IMR-90 (cell line): ENCODE data around the gene SNIP1. TPM values are rescaled to one million over a fixed set of nuclear protein-coding genes. Genes with fewer than 3 reads are reported as not detected.

Experiments used
- ATAC-seq: fragments of 200-7000 bp; cut with Tn5 transposase; 2 replicates; pipeline ENCODE4 v1.9.1; 2020; ENCODE audit warnings: low read depth, mild to moderate bottlenecking, moderate library complexity
- BruUV-seq: library from RNA; stranded (reverse); fragments of 400-500 nt; replicated peaks from 2 replicates; lab custom pipeline; 2021; lab: Mats Ljungman, UMichigan
- CTCF ChIA-PET: fragments of 300-600 bp; formaldehyde crosslinking; extraction: SDS; loops from one replicate; lab custom pipeline; 2021; ENCODE audit warnings: antibody characterized with exemption; lab: Yijun Ruan, JAX
- POLR2A ChIA-PET: fragments of 300-600 bp; sonication (Branson Sonifier 250); formaldehyde crosslinking; loops from one replicate; lab custom pipeline; 2022; ENCODE audit warnings: antibody characterized with exemption; ENCODE audit not compliant: unreplicated experiment; lab: Charles Lee
- DNase-seq: peaks from one replicate; pipeline ENCODE4 v3.0.0; 2013
- H2AFZ ChIP-seq: replicated peaks from 2 replicates; pipeline ENCODE3; 2013; ENCODE audit warnings: low read length, mild to moderate bottlenecking; ENCODE audit not compliant: poor library complexity
- H2AK5ac ChIP-seq: 2 replicates; pipeline ENCODE4 v1.6.1; 2013; ENCODE audit warnings: low read depth, low read length, inconsistent platforms
- H2AK9ac ChIP-seq: replicated peaks from 2 replicates; pipeline ENCODE3; 2013; ENCODE audit warnings: mild to moderate bottlenecking, low read depth, low read length, moderate library complexity; ENCODE audit not compliant: poor library complexity
- H2BK120ac ChIP-seq: 2 replicates; pipeline ENCODE4 v1.6.1; 2013; ENCODE audit warnings: low read depth, low read length, inconsistent platforms
- H2BK15ac ChIP-seq: 3 replicates; pipeline ENCODE4 v1.6.1; 2013; ENCODE audit warnings: low read depth, low read length, inconsistent platforms
- H2BK20ac ChIP-seq: 2 replicates; pipeline ENCODE4 v1.6.1; 2013; ENCODE audit warnings: low read depth, mild to moderate bottlenecking, inconsistent platforms, low read length, moderate library complexity
- H2BK5ac ChIP-seq: 2 replicates; pipeline ENCODE4 v1.6.1; 2013; ENCODE audit warnings: mild to moderate bottlenecking, low read depth, low read length, inconsistent platforms; ENCODE audit not compliant: poor library complexity, severe bottlenecking
- H3K14ac ChIP-seq: replicated peaks from 2 replicates; pipeline ENCODE4 v1.6.1; 2013; ENCODE audit warnings: low read depth, low read length, inconsistent platforms
- H3K18ac ChIP-seq: 2 replicates; pipeline ENCODE4 v1.6.1; 2013; ENCODE audit warnings: low read depth, low read length, control low read depth
- H3K23ac ChIP-seq: 2 replicates; pipeline ENCODE4 v1.6.1; 2013; ENCODE audit warnings: low read depth, low read length, inconsistent platforms
- H3K27ac ChIP-seq: 2 replicates; pipeline ENCODE4 v1.5.1; 2013; ENCODE audit warnings: mild to moderate bottlenecking, control low read depth, low read length; ENCODE audit not compliant: insufficient read depth
- H3K27me3 ChIP-seq: 2 replicates; pipeline ENCODE4 v1.6.1; 2013; ENCODE audit warnings: low read length; ENCODE audit not compliant: control insufficient read depth, insufficient read depth
- H3K36me3 ChIP-seq: 2 replicates; pipeline ENCODE4 v1.6.1; 2013; ENCODE audit warnings: low read length, mixed read lengths; ENCODE audit not compliant: control insufficient read depth, insufficient read depth
- H3K4ac ChIP-seq: 2 replicates; pipeline ENCODE4 v1.6.1; 2013; ENCODE audit warnings: low read depth, low read length, inconsistent platforms
- H3K4me1 ChIP-seq: 2 replicates; pipeline ENCODE4 v1.6.1; 2013; ENCODE audit warnings: low read length, mixed read lengths; ENCODE audit not compliant: control insufficient read depth, insufficient read depth
- H3K4me2 ChIP-seq: 2 replicates; pipeline ENCODE4 v1.6.1; 2013; ENCODE audit warnings: low read depth, mild to moderate bottlenecking, control low read depth, low read length, moderate library complexity
- H3K4me3 ChIP-seq: 2 replicates; pipeline ENCODE4 v1.5.1; 2013; ENCODE audit warnings: low read depth, mild to moderate bottlenecking, control low read depth, low read length, moderate library complexity; ENCODE audit not compliant: insufficient read depth
- H3K56ac ChIP-seq: 2 replicates; pipeline ENCODE4 v1.6.1; 2013; ENCODE audit warnings: low read length, inconsistent platforms; ENCODE audit not compliant: insufficient read depth; ENCODE audit errors: extremely low read depth
- H3K79me1 ChIP-seq, 2 experiments: 2 replicates each; pipeline ENCODE4 v1.6.1; 2013; ENCODE audit warnings: low read length in 2 of 2, inconsistent platforms in 1 of 2, low read depth in 1 of 2
- H3K9ac ChIP-seq: 2 replicates; pipeline ENCODE4 v1.6.1; 2013; ENCODE audit warnings: low read depth, low read length, control low read depth
- H3K9me1 ChIP-seq: 2 replicates; pipeline ENCODE4 v1.6.1; 2013; ENCODE audit warnings: low read length, inconsistent platforms; ENCODE audit not compliant: insufficient read depth
- H3K9me3 ChIP-seq: 2 replicates; pipeline ENCODE4 v1.6.1; 2013; ENCODE audit warnings: low read length; ENCODE audit not compliant: control insufficient read depth, insufficient read depth
- H4K20me1 ChIP-seq: 2 replicates; pipeline ENCODE4 v1.6.1; 2013; ENCODE audit warnings: low read length, inconsistent platforms; ENCODE audit not compliant: insufficient read depth
- H4K5ac ChIP-seq: 2 replicates; pipeline ENCODE4 v1.6.1; 2013; ENCODE audit warnings: mild to moderate bottlenecking, low read depth, low read length, control low read depth
- H4K8ac ChIP-seq, 2 experiments: 2 replicates each; pipeline ENCODE4 v1.6.1; 2013; ENCODE audit warnings: low read depth in 2 of 2, low read length in 2 of 2, control low read depth in 1 of 2, inconsistent platforms in 1 of 2
- H4K91ac ChIP-seq: 2 replicates; pipeline ENCODE4 v1.6.1; 2013; ENCODE audit warnings: low read depth, low read length, inconsistent platforms; ENCODE audit not compliant: insufficient read depth
- BHLHE40 ChIP-seq: fragments of 150-350 bp; IDR thresholded peaks from 2 replicates; pipeline ENCODE4 v1.6.1; 2016; ENCODE audit warnings: mild to moderate bottlenecking, low read depth, low read length
- CEBPB ChIP-seq: IDR thresholded peaks from 2 replicates; pipeline ENCODE4 v1.6.1; 2012; ENCODE audit warnings: low read depth, low read length, improper control_type of control experiment
- CHD1 ChIP-seq: IDR thresholded peaks from 2 replicates; pipeline ENCODE4 v1.6.1; 2012; ENCODE audit warnings: low read depth, low read length, improper control_type of control experiment
- CTCF ChIP-seq: conservative IDR thresholded peaks from 2 replicates; pipeline ENCODE4 v1.5.1; 2012; ENCODE audit warnings: mild to moderate bottlenecking, low read depth, low read length, improper control_type of control experiment
- ELK1 ChIP-seq: fragments of 150-350 bp; IDR thresholded peaks from 2 replicates; pipeline ENCODE4 v1.6.1; 2016; ENCODE audit warnings: low read depth, mild to moderate bottlenecking, low read length, moderate library complexity, borderline replicate concordance
- MAFK ChIP-seq: IDR thresholded peaks from 2 replicates; pipeline ENCODE4 v1.6.1; 2012; ENCODE audit warnings: low read depth, low read length, improper control_type of control experiment
- MAZ ChIP-seq: IDR thresholded peaks from 2 replicates; pipeline ENCODE4 v1.6.1; 2012; ENCODE audit warnings: low read depth, mild to moderate bottlenecking, low read length, improper control_type of control experiment, moderate library complexity, borderline replicate concordance
- MXI1 ChIP-seq: IDR thresholded peaks from 2 replicates; pipeline ENCODE4 v1.6.1; 2012; ENCODE audit warnings: low read depth, mild to moderate bottlenecking, low read length, moderate library complexity, borderline replicate concordance
- NFE2L2 ChIP-seq: fragments of 150-350 bp; IDR thresholded peaks from 2 replicates; pipeline ENCODE4 v1.6.1; 2016; ENCODE audit warnings: low read depth, mild to moderate bottlenecking, low read length
- POLR2A ChIP-seq: IDR thresholded peaks from 2 replicates; pipeline ENCODE4 v1.6.1; 2012; ENCODE audit warnings: mild to moderate bottlenecking, low read depth, low read length
- RAD21 ChIP-seq: IDR thresholded peaks from 2 replicates; pipeline ENCODE4 v1.6.1; 2012; ENCODE audit warnings: low read length, improper control_type of control experiment
- RCOR1 ChIP-seq: IDR thresholded peaks from 2 replicates; pipeline ENCODE4 v1.6.1; 2012; ENCODE audit warnings: mild to moderate bottlenecking, low read length, improper control_type of control experiment; ENCODE audit not compliant: insufficient replicate concordance
- RFX5 ChIP-seq: IDR thresholded peaks from 2 replicates; pipeline ENCODE4 v1.8.0; 2012; ENCODE audit warnings: low read depth, mild to moderate bottlenecking, low read length, moderate library complexity
- SMC3 ChIP-seq: fragments of 150-350 bp; IDR thresholded peaks from 2 replicates; pipeline ENCODE4 v1.6.1; 2016; ENCODE audit warnings: low read depth, mild to moderate bottlenecking, antibody characterized with exemption, low read length, moderate library complexity
- USF2 ChIP-seq: fragments of 150-350 bp; IDR thresholded peaks from 2 replicates; pipeline ENCODE4 v1.6.1; 2017; ENCODE audit warnings: mild to moderate bottlenecking, antibody characterized with exemption, low read length, low read depth
- WGBS, 2 experiments: methylation state at CpG; one replicate each; pipeline versions ENCODE4 v1.1.5 to v1.1.7; 2013; ENCODE audit warnings: missing lambda C conversion rate in 2 of 2; ENCODE audit not compliant: insufficient read length in 1 of 2; ENCODE audit errors: extremely low coverage in 2 of 2; 5-methylcytosine and 5-hydroxymethylcytosine counted together
- dilution Hi-C: fragments of 300-500 bp; cut with HindIII; formaldehyde crosslinking; loops from one replicate; pipeline ENCODE4 v1.14.3; 2018; ENCODE audit warnings: low sequenced_read_pairs; ENCODE audit not compliant: unreplicated experiment
- in situ Hi-C: fragments of 300-500 bp; cut with MboI; formaldehyde crosslinking; loops from 3 replicates; pipeline ENCODE4 v1.14.3; 2019; ENCODE audit warnings: low sequenced_read_pairs, inconsistent platforms, mixed read lengths
- intact Hi-C: fragments of 100-400 bp; cut with micrococcal nuclease; formaldehyde crosslinking; loops from 2 replicates; pipeline ENCODE4 v1.10.0; 2022
- polyA plus RNA-seq, 3 experiments: library from polyadenylated mRNA; depleted of rRNA; stranded (reverse); fragments of >200 nt; gene quantifications; 2 replicates each; pipeline ENCODE4 v1.2.3, GENCODE V29; 2012; ENCODE audit warnings: low replicate concordance in 1 of 3
- total RNA-seq: library from RNA; depleted of rRNA; stranded (reverse); fragments of >200 nt; gene quantifications from 2 replicates; pipeline ENCODE4 v1.2.3, GENCODE V29; 2012

SNIP1 gene
- total and polyA plus RNA-seq, 2 of the 4 experiments (the other 2 are of a cell fraction), result 6.8 to 11.3 TPM

- no peak overlapping the region for H3K18ac ChIP-seq
- in situ Hi-C loops, result loop anchor here (25.0 kb wide), 1 partner anchor 423 kb away; the partner anchor contains the start of genes FHL3 and UTP11
- H4K20me1 ChIP-seq, result peaks cover 7% of the 10 kb centered on the region; the same call in 1 of the 2 replicates
- DNase-seq (no peak), ATAC-seq (no peak)
- no peak overlapping the region for H2AK9ac ChIP-seq
- dilution Hi-C loops, result no loop called here
- H3K9ac ChIP-seq, result no peak overlapping the region
- H3K9me3 ChIP-seq, result no peaks in the 10 kb centered on the region
- no peaks in the 10 kb centered on the region for H3K9me1 ChIP-seq
- H3K27me3 ChIP-seq, result no peaks in the 10 kb centered on the region
- no peak overlapping the region for H4K5ac ChIP-seq
- no peak overlapping the region for H3K56ac ChIP-seq
- no peak overlapping the region for H3K4me3 ChIP-seq
- no peak overlapping the region for H4K8ac ChIP-seq
- ChIA-PET CTCF (no interaction called here), POLR2A (no interaction called here)
- H4K91ac ChIP-seq, result no peak overlapping the region
- intact Hi-C loops, result loop anchor here (5.0 kb wide), 1 partner anchor 82 kb away; no protein-coding TSS in a partner anchor
- no TSS peak for BruUV-seq
- TF ChIP-seq BHLHE40 (no peak), RFX5 (no peak), CTCF (no peak), MAZ (no peak), MXI1 (no peak), POLR2A (no peak), MAFK (no peak), RCOR1 (no peak), CEBPB (no peak), CHD1 (no peak), SMC3 (no peak), NFE2L2 (no peak), USF2 (no peak), ELK1 (no peak), RAD21 (no peak)
- no peak overlapping the region for H3K27ac ChIP-seq
- no peak overlapping the region for H2BK15ac ChIP-seq
- H2AK5ac ChIP-seq, result no peak overlapping the region
- H2AFZ ChIP-seq, result no peak overlapping the region
- H3K23ac ChIP-seq, result no peak overlapping the region
- H3K14ac ChIP-seq, result no peak overlapping the region
- H3K4me2 ChIP-seq, result no peak overlapping the region
- no peak overlapping the region for H2BK120ac ChIP-seq
- no peaks in the 10 kb centered on the region; the same call in 1 of the 2 replicates for H3K4me1 ChIP-seq
- H3K4ac ChIP-seq, result no peak overlapping the region
- H3K79me1 ChIP-seq, result peaks cover 10 to 35% of the 10 kb centered on the region in 2 experiments
- H2BK20ac ChIP-seq, result no peak overlapping the region
- peaks cover 27% of the 10 kb centered on the region for H3K36me3 ChIP-seq
- no peak overlapping the region for H2BK5ac ChIP-seq
- WGBS, 2 experiments, result no CpG with 5 or more reads among the region's 2 CpGs
Measured at GRCh38 chr1:37588939-37589338, 34.8 kb upstream of the SNIP1 start.
